HT1080 (cell line): Measurements from ENCODE around the gene ARPC1A. TPM values are rescaled to one million over a fixed set of nuclear protein-coding genes. Genes with fewer than 3 reads are reported as not detected.
A peak's percentile ranks its signal among the peaks of the same experiment; 100 is the strongest.

ENCODE experiments used
- DNase-seq: peaks from one replicate; pipeline ENCODE4 v3.0.0-alpha.2; 2015; ENCODE audit warnings: low read depth
- total RNA-seq: library from RNA; depleted of rRNA; stranded (reverse); fragments of >200 nt; shearing (Covaris generic); gene quantifications from 2 replicates; pipeline ENCODE4 v1.2.3, GENCODE V29; 2014; rRNA removed

ARPC1A gene
- total RNA-seq, 1 experiment from 2014 or later: 359 TPM

- peak; percentile 94 for DNase-seq
Observed at GRCh38 chr7:99408379-99409191, 82.9 kb downstream of the ARPC1A start, which contains the start of the genes BUD31 and PDAP1. Gene BUD31 (plus strand): TSS chr7:99408969. CDS start chr7:99411093, 2,124 bp downstream. Gene PDAP1 (minus strand): TSS chr7:99408597. CDS start chr7:99408548, 49 bp downstream.

DNA sequence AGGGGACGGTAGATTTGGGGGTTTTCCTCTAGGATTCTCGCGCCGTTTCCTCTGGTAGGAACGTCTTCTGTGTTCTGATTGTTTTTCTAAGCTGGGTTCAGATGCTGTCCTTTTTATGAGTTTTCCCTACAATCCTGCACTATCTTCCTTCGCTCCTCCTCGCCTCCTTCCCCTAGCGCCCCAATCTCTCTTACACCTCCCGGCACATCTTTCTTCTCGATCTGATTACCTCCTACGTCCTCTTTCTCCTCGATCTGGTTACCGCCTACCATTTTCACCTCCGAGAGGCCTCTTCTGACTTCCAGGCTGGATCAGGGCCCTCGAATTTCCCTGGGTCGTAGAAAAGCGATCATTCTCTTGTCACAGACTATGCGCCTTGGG lies 83.5 kb downstream of the ARPC1A start:
- no peak for DNase-seq

DNA sequence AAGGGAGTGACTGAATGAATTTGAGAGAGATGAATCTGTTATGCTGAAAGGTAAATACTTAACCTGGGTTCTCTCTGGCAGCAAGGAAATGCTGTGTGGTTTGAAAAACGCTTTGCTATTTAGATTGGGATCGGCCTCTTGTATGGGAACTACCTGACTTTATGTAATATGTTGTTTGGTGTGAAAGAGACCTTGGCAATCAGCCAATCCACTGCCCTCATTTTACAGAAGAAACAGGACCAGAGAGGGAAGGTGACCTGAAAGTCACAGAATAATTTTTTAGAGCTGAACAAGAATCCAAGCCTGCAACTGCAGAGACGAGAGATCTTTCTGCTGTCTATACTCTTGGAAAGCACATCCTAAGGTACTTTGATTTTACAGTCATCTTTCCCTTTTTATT lies 84.1 kb downstream of the ARPC1A start:
- no peak for DNase-seq

DNA sequence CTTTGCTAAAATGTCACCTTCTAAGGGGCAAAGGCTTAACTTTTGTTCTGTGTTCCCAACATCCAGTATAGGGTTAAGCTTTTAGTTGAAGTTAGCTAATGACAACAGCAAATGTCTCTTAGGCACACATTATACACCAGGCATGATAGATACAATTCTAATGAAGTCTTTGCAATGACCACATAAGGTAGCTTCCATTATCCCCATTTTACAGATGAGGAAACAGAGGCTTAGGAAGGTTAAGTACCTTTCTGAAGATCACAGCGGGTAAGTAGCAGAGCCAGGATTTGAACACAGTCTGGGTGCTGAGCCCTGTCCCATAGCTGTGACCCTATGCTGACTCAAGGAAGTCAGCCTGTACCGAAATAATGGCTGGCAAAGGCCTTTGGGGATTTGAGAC lies 84.9 kb downstream of the ARPC1A start:
- no peak for DNase-seq

GRCh38 chr7:99415513-99416127 lies 89.9 kb downstream of the ARPC1A start:
- DNase-seq: peak; percentile 62

Other genes starting within 250 kb of the ARPC1A start
- gene SMURF1, start 181.8 kb upstream of the ARPC1A start, total RNA-seq: 27.2 and 27.8 TPM in 2 replicates
- not detected in 2 replicates for gene KPNA7, start 117.8 kb upstream of the ARPC1A start, total RNA-seq
- gene MYH16, start 53.1 kb upstream of the ARPC1A start, total RNA-seq: 29.6 and 30.4 TPM in 2 replicates
- gene ARPC1B, start 48.8 kb downstream of the ARPC1A start, total RNA-seq: 308 and 360 TPM in 2 replicates
- 81.3 and 105 TPM in 2 replicates for gene PDAP1, start 82.7 kb downstream of the ARPC1A start, total RNA-seq
- 193 and 225 TPM in 2 replicates for gene BUD31, start 83.1 kb downstream of the ARPC1A start, total RNA-seq
- 6.5 and 8.5 TPM in 2 replicates for gene PTCD1, start 112.9 kb downstream of the ARPC1A start, total RNA-seq
- gene CPSF4, start 113.0 kb downstream of the ARPC1A start, total RNA-seq: 49.6 and 63.8 TPM in 2 replicates
- 648 and 1,055 TPM in 2 replicates for gene ATP5MF, start 140.3 kb downstream of the ARPC1A start, total RNA-seq
- 7.3 and 9.9 TPM in 2 replicates for gene ZNF789, start 147.0 kb downstream of the ARPC1A start, total RNA-seq
- 26.6 and 27.0 TPM in 2 replicates for gene ZNF394, start 174.4 kb downstream of the ARPC1A start, total RNA-seq
- 15.5 and 16.0 TPM in 2 replicates for gene ZKSCAN5, start 178.8 kb downstream of the ARPC1A start, total RNA-seq
- 6.0 and 8.9 TPM in 2 replicates for gene FAM200A, start 226.2 kb downstream of the ARPC1A start, total RNA-seq
- gene ZNF655, start 232.7 kb downstream of the ARPC1A start, total RNA-seq: 69.8 and 85.2 TPM in 2 replicates